ENCODE results near the gene ATP2B1.

The ATP2B1 gene

DNA sequence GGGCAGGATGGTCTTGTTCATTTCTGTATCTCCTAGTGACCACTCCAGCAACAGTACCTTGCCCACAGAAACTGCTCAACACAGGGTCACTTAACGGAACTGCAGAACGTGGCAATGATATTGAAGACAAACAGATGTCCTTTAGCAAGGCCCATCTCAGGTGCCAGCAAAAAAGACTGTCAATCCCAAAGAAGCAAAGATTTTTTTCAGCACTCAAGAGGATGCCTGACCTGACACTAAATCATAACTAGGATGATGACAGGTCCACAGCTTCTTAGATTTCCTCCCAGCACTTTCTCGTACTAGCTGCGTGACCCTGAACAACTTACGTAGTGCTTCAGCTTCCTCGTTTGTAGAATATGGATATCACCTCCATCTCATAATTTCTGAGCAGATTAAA, 39.4 kb downstream of the ATP2B1 start:
- TF ChIP-seq, protein P1, sequence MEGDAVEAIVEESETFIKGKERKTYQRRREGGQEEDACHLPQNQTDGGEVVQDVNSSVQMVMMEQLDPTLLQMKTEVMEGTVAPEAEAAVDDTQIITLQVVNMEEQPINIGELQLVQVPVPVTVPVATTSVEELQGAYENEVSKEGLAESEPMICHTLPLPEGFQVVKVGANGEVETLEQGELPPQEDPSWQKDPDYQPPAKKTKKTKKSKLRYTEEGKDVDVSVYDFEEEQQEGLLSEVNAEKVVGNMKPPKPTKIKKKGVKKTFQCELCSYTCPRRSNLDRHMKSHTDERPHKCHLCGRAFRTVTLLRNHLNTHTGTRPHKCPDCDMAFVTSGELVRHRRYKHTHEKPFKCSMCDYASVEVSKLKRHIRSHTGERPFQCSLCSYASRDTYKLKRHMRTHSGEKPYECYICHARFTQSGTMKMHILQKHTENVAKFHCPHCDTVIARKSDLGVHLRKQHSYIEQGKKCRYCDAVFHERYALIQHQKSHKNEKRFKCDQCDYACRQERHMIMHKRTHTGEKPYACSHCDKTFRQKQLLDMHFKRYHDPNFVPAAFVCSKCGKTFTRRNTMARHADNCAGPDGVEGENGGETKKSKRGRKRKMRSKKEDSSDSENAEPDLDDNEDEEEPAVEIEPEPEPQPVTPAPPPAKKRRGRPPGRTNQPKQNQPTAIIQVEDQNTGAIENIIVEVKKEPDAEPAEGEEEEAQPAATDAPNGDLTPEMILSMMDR (IDR thresholded peaks at IDR 0.05; ENCODE audit: extremely low read depth, insufficient read depth, missing control alignments) = no peak
- in situ Hi-C loops (cut with MboI; ENCODE audit: low pct_unique_long_range_greater_than_20kb, low sequenced_read_pairs, unreplicated experiment) = no loop called here

DNA sequence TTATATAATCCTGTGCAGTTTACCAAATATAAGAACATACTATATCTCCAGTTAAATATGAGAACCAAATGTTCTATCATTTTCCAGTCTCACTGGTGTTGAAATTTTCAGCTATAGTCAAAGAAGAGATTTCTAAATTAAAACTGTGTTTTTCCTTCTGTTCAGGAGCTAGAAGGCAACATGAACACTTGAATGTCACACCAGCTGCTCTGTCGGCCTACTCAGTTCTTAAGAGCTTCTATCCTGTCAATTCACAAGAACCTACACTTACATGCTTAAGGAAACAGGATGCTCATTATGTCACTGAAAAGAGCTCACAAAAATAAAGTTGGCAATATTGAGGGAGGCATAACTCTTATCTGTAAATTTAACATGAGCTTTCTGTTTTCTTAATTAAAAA, 43.1 kb downstream of the ATP2B1 start:
- in situ Hi-C loops (cut with MboI; ENCODE audit: low pct_unique_long_range_greater_than_20kb, low sequenced_read_pairs, unreplicated experiment) = no loop called here
- TF ChIP-seq, protein P1 (IDR thresholded peaks at IDR 0.05; ENCODE audit: extremely low read depth, insufficient read depth, missing control alignments) = no peak
- no peak for DNase-seq (ENCODE audit: low spot score)

More for the DNA sequence above, 39.4 kb downstream of the ATP2B1 start:
- no peak for DNase-seq (ENCODE audit: low spot score)

DNA sequence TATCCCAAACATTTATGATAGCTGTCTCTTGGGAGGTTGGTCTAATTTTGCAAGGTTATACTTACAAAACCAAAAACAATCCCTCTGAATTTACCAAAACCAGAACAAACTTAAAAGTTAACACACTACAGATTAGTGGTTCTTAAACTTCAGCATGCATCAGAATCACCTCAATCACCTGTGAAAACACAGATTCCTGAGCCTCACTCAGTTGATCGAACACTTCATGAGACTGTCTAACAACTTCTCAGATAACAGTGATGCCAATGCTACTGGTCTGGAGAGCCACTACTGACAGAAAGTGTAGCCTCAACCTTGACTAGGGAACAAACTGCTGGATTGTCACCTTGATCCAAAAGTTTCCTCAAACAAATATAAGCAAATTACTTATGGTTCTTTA, 44.2 kb downstream of the ATP2B1 start:
- TF ChIP-seq, protein P1 (IDR thresholded peaks at IDR 0.05; ENCODE audit: extremely low read depth, insufficient read depth, missing control alignments) = no peak
- in situ Hi-C loops (cut with MboI; ENCODE audit: low pct_unique_long_range_greater_than_20kb, low sequenced_read_pairs, unreplicated experiment) = no loop called here

DNA sequence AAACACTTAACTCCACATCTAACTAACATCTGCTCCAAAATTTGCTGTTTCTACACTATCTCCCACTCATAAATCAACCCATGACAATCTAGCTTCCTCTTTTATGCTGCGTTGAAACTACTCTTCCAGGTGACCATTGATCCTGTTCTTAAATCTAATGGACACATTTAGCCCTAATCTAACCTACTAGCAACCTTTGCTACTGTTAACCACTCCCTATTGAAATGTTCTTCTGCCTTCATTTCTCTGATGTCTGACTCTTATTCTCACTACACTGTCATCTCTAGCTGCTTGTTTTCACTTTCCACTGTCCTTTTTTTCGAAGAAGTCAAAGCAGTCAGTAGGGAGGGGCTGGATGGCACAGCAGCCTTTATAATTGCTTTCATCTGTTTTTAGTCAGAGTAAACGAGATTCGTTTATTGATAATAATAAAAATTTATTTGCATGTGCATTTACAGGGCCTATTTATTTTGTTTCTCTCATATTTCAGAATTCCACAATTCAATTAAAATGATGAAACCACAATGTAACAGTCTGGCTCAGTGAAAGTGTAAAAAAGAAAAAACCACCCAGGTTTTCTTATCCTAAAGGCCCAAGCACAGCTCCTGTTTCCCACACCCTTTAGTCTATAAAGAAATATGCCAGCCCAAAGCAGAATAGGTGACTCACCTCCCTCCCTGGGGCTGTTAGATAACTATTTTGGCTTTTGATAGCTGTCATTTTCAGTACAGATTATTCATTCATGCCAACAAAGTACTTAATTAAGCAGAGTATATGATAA, 44.9 kb downstream of the ATP2B1 start:
- in situ Hi-C loops (cut with MboI; ENCODE audit: low pct_unique_long_range_greater_than_20kb, low sequenced_read_pairs, unreplicated experiment) = no loop called here
- peak; percentile 23 for DNase-seq (ENCODE audit: low spot score)
- TF ChIP-seq, protein P1 (IDR thresholded peaks at IDR 0.05; ENCODE audit: extremely low read depth, insufficient read depth, missing control alignments) = no peak

More for the DNA sequence above, 44.2 kb downstream of the ATP2B1 start:
- no peak for DNase-seq (ENCODE audit: low spot score)

DNA sequence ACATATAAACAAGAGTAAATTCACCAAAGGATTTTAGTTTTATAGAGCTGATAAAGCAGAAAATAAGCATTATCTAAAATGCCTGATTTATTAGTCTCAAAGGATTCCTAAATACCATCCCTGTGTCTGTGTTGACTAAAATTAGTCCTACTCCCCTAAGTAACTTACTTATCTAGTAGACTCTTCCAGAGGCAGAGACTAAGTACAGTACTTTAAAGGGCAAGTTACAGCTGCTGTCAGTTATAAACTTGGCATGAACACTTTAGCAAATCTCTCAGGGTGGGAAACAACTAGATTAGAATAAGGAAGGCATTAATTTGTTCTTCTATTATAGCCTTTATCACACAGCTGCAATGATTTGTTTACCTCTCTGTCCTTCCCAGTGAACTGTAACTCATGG, 46.0 kb downstream of the ATP2B1 start:
- no peak for DNase-seq (ENCODE audit: low spot score)
- TF ChIP-seq, protein P1 (IDR thresholded peaks at IDR 0.05; ENCODE audit: extremely low read depth, insufficient read depth, missing control alignments) = no peak
- in situ Hi-C loops (cut with MboI; ENCODE audit: low pct_unique_long_range_greater_than_20kb, low sequenced_read_pairs, unreplicated experiment) = no loop called here

DNA sequence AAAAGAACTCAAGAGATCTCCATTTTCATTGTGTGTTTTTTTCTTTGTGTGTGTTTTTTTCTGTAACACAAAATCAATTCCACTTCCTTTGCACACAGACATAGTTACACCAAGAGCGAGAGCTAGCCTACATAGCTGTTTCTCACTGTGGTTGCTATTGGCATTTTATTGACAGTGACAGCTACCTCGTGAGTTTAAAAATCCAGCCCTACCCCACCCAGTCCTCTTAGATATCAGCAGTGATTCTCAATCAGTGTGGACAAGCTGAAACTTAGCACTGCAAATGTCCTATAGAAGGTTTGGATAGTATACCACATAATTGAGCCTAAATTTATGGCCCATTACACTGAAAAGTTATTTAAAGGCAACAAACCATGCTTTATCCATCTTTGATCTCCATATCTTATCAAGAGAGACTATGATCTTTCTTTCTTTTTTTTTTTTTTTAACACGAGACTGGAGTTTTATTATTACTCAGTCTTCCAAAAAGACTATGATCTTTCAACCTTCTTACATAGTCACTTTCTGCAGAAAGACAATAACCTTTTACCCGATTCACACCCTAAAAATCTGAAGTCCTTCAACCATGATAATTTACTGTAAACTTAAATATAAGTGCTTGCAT, 46.8 kb downstream of the ATP2B1 start:
- no peak for DNase-seq (ENCODE audit: low spot score)
- TF ChIP-seq, protein P1 (IDR thresholded peaks at IDR 0.05; ENCODE audit: extremely low read depth, insufficient read depth, missing control alignments) = no peak
- in situ Hi-C loops (cut with MboI; ENCODE audit: low pct_unique_long_range_greater_than_20kb, low sequenced_read_pairs, unreplicated experiment) = no loop called here
